HG02571 (cell line): Measurements from ENCODE around the gene ZMAT5.

Experiments
- ATAC-seq: cut with Tn5 transposase; IDR thresholded peaks from one replicate; pipeline ENCODE4 v1.9.1; 2021; ENCODE audit warnings: mild to moderate bottlenecking, moderate library complexity; ENCODE audit not compliant: unreplicated experiment

Gene ZMAT5

DNA sequence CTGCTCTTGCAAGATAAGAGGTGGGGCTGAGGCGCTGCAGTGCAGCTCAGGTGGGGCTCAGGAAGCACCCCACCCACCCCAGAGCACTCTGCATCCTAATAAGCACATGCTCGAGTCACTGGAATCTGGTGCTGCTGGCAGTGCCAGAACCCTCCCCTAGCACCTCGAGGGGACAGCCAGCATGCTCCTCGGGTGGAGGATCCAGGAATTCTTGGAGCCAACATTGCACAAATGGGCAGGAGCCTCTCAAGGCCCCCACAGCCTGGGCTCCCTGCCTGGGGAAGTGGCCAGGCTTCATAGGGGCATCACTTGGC lies 74.5 kb downstream of the ZMAT5 start:
- ATAC-seq = no peak

DNA sequence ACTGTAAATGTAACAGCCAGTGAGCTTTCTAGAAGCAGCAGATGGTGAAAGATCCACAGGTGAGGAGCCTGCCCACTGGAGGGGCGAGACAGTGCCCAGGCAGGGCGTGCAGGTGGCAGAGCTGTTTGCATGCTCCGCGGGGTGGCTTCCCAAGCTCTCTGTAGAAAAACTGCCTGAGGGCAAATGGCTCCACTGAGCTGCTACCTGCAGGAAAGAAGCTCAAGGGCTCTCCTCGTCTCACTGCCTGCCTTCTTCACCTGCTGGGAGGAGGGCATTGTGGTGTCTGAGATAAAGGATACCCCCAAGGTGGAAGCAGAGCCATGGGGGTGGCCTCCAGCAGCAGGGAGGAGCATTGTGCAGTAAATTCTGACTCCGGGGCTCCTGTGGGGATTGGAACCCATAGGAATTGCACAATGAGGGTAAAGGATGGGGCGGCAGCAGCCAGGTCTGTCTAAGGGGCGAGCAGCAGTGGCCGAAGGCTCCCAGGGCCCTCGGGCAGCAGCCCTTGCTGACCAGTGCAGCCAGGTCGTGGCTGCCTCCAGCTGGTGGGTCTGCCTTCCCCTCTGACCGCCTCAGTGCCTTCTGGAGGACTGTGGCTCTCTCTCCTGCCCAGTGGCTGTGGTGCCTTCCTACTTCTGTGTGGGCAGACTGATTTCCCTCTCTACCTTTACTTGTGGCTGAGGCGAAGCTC lies 75.0 kb downstream of the ZMAT5 start:
- no peak for ATAC-seq

DNA sequence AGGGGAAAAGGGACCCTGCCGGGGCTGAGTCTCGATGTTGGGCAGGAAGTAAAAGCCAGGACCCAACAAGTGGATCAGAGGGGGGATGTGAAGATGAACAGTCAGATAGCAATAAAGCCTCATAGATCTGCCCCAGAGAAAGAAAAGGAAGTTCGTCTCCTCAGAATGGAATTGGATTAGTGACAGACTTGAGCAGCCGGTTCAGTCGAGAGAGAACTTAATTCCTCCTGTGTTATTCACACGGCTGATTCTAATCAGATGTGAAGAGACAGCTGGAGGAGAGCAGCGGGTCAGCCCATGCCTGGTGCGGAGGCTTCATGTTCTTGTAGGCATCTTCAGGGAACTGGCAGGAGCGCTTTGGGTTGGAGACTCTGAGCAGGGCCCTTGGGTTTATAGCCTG lies 76.3 kb downstream of the ZMAT5 start:
- ATAC-seq = no peak

DNA sequence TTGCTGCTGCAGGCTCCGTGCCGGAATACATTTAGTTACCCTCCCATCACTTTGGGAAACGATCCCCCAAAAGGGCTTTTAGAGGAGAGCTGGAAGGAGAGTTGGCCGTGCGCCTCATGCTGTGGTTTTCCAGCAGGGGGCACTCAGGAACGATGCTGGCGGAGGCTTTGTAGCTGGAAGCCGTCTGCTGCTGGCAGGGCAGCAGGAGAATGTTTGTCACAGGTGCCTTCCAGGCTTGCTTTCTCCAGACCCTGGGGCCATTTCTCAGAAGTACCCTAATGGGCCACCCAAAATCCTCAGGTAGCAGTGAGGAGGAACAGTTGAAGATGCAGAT lies 77.0 kb downstream of the ZMAT5 start:
- no peak for ATAC-seq

DNA sequence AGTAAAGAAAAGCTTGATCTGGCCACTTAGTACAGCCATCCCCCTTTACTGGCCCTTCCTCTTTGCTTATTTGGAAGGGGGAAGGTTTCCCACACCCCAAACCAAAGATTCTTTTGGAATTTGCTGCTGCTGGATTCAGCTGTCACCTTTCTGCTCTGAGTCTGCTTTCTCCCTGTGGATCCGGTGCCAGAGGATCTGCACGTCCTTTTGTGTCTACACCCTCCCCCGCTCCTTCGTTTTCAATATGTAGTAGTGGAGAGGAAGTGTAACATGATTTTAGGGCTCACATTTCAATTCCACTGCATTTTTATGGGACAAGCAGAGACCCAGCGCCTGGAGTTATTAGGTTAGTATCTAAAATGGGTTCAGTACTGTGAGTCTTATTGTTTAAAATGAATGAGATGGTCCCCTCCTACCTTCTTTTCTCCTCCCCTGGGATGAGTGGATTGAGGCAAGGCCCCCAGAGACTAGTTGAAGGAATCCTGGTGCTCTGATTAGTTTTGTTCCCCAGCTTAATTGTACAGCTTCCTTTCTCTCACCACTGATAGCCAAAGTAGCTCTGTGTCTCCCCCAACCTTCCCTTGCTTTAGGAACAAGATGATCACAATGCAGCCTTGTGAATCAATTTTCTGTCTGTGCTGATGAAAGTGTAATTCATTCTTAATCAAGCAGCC lies 77.5 kb downstream of the ZMAT5 start:
- no peak for ATAC-seq

DNA sequence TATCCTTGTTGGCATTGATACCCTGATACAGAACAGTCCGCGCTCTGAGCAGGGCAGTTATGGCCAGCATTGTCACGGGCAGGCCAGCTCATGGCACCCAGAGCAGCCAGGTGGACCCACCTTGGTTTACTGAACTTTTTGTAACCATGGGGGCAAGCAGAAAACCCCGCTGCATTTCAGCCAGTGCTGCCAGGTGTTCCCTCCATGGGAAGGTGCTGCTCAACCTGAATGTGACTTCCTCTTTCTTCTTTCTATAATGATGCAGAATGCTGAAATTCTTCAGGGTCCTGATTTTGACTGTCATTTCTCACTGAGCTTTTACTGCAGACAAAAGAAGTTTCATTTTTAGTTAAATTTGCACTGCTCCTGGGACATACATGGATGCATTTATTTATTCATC lies 82.6 kb downstream of the ZMAT5 start:
- no peak for ATAC-seq

DNA sequence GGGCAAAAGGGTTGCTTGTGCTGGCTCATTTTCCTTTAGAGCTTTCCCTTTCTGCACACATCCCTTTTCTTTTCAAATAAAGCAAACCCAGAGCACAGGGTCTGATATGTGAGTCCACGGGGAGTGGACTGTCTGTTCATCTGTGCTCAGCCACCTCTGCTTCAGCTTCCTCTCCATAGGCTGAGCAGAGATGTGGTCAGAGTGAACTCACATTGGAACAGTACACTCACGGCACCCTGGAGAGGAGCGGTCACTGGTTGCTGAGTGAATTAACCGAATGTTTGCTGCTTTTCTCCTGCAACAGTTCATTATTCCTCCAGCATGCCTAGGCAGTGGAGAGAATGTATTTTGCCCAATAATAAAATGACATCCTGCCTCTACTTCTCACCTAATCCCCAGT lies 83.3 kb downstream of the ZMAT5 start:
- ATAC-seq = no peak
